HepG2 (cell line): Measurements from ENCODE around the gene CIBAR2. TPM values are rescaled to one million over a fixed set of nuclear protein-coding genes. Genes with fewer than 3 reads are reported as not detected.

Experiments used
- ARNT2 ChIP-seq: sonication (generic); formaldehyde crosslinking; IDR thresholded peaks from 2 replicates; pipeline ENCODE4 v1.8.0; 2022; ENCODE audit warnings: mild to moderate bottlenecking, low read depth, missing genetic modification reagents, moderate library complexity
- ASH2L ChIP-seq: fragments of 300-600, 200-600 bp; sonication (generic); IDR thresholded peaks from 2 replicates; pipeline ENCODE4 v1.7.0; 2017; ENCODE audit warnings: low read depth, mild to moderate bottlenecking, moderate library complexity, mixed read lengths, low read length; ENCODE audit not compliant: insufficient read length
- BORCS8-MEF2B ChIP-seq: sonication (generic); formaldehyde crosslinking; IDR thresholded peaks from 2 replicates; pipeline ENCODE4 v1.8.0; 2022; ENCODE audit warnings: mild to moderate bottlenecking, missing genetic modification reagents
- CENPX ChIP-seq: sonication (generic); formaldehyde crosslinking; IDR thresholded peaks from 2 replicates; pipeline ENCODE4 v1.9.0; 2021; ENCODE audit warnings: mild to moderate bottlenecking, missing genetic modification reagents, moderate library complexity
- EHMT2 ChIP-seq: fragments of 200-600 bp; sonication (generic); IDR thresholded peaks from 2 replicates; pipeline ENCODE4 v1.7.0; 2017; ENCODE audit warnings: antibody characterized with exemption, low read depth, low read length, borderline replicate concordance
- ERF ChIP-seq: IDR thresholded peaks from 2 replicates; pipeline ENCODE4 v1.6.1; 2018; ENCODE audit warnings: missing biosample characterization, missing genetic modification reagents
- HMG20A ChIP-seq: IDR thresholded peaks from 2 replicates; pipeline ENCODE4 v1.6.1; 2016; ENCODE audit warnings: borderline replicate concordance
- HOXA7 ChIP-seq: sonication (generic); formaldehyde crosslinking; IDR thresholded peaks from 2 replicates; pipeline ENCODE4 v1.8.1; 2022; ENCODE audit warnings: mild to moderate bottlenecking, missing genetic modification reagents, moderate library complexity
- IKZF1 ChIP-seq: fragments of 450-650 bp; IDR thresholded peaks from 2 replicates; pipeline ENCODE4 v1.7.1; 2016
- NFKBIZ ChIP-seq: IDR thresholded peaks from 2 replicates; pipeline ENCODE4 v1.6.1; 2018; ENCODE audit warnings: missing genetic modification reagents, missing compliant biosample characterization
- PITX1 ChIP-seq: sonication (generic); formaldehyde crosslinking; IDR thresholded peaks from 2 replicates; pipeline ENCODE4 v1.5.1; 2020; ENCODE audit warnings: mild to moderate bottlenecking, missing genetic modification reagents
- SP5 ChIP-seq: IDR thresholded peaks from 2 replicates; pipeline ENCODE4 v1.6.1; 2016; ENCODE audit warnings: low read depth, borderline replicate concordance
- TBL1XR1 ChIP-seq: fragments of 150-350 bp; IDR thresholded peaks from 2 replicates; pipeline ENCODE4 v1.6.1; 2014; ENCODE audit warnings: borderline replicate concordance, low read length; ENCODE audit not compliant: partially characterized antibody
- TEAD3 ChIP-seq: optimal IDR thresholded peaks from 2 replicates; pipeline ENCODE3; 2016; ENCODE audit warnings: borderline replicate concordance
- ZBTB3 ChIP-seq: sonication (generic); formaldehyde crosslinking; IDR thresholded peaks from 2 replicates; pipeline ENCODE4 v1.4.0; 2020; ENCODE audit warnings: low read depth, mild to moderate bottlenecking, moderate library complexity, missing genetic modification reagents, borderline replicate concordance
- ZNF101 ChIP-seq: sonication (generic); formaldehyde crosslinking; IDR thresholded peaks from 2 replicates; pipeline ENCODE4 v1.4.0; 2020; ENCODE audit warnings: mild to moderate bottlenecking, low read depth, missing genetic modification reagents, borderline replicate concordance
- ZNF260 ChIP-seq: sonication (generic); formaldehyde crosslinking; IDR thresholded peaks from 2 replicates; pipeline ENCODE4 v1.4.0; 2020; ENCODE audit warnings: missing genetic modification reagents, low read depth, mild to moderate bottlenecking, borderline replicate concordance
- ZNF441 ChIP-seq: sonication (generic); formaldehyde crosslinking; IDR thresholded peaks from 2 replicates; pipeline ENCODE4 v1.7.0; 2021; ENCODE audit warnings: missing genetic modification reagents, borderline replicate concordance
- ZNF501 ChIP-seq: sonication (generic); formaldehyde crosslinking; IDR thresholded peaks from 2 replicates; pipeline ENCODE4 v1.5.1; 2020; ENCODE audit warnings: mild to moderate bottlenecking, moderate library complexity, missing genetic modification reagents
- ZNF510 ChIP-seq: sonication (generic); formaldehyde crosslinking; IDR thresholded peaks from 2 replicates; pipeline ENCODE4 v1.4.0; 2020; ENCODE audit warnings: low read depth, mild to moderate bottlenecking, missing genetic modification reagents
- ZNF543 ChIP-seq: sonication (generic); formaldehyde crosslinking; IDR thresholded peaks from 2 replicates; pipeline ENCODE4 v1.4.0; 2020; ENCODE audit warnings: mild to moderate bottlenecking, missing genetic modification reagents
- ZNF703 ChIP-seq: sonication (generic); formaldehyde crosslinking; IDR thresholded peaks from 2 replicates; pipeline ENCODE4 v1.5.1; 2020; ENCODE audit warnings: missing genetic modification reagents, mild to moderate bottlenecking, moderate library complexity, borderline replicate concordance
- ZNF780A ChIP-seq: sonication (generic); formaldehyde crosslinking; IDR thresholded peaks from 2 replicates; pipeline ENCODE4 v1.8.0; 2022; ENCODE audit warnings: mild to moderate bottlenecking, missing genetic modification reagents, moderate library complexity
- ZZZ3 ChIP-seq: sonication (generic); formaldehyde crosslinking; IDR thresholded peaks from 2 replicates; pipeline ENCODE4 v1.4.0; 2020; ENCODE audit warnings: missing genetic modification reagents, mild to moderate bottlenecking, borderline replicate concordance
- polyA plus RNA-seq, 8 experiments: library from polyadenylated mRNA; depleted of rRNA in 3 of 8; stranded (reverse) in 7 of 8; unstranded in 1 of 8; fragments of >200 nt; fragmentation: Illumina TruSeq in 4 of 8; extraction: Trizol in 4 of 8; gene quantifications; 2 replicates each; pipeline versions ENCODE4 v1.2.1 to v1.2.3, GENCODE V29; 2011 to 2016; ENCODE audit warnings: low read depth in 4 of 8, missing spikeins in 1 of 8, mixed read lengths in 1 of 8; ENCODE audit not compliant: insufficient read depth in 1 of 8
- total RNA-seq, 5 experiments: library from RNA; depleted of rRNA; stranded (reverse); fragments of >200 nt; fragmentation: Illumina TruSeq; extraction: Trizol; gene quantifications; 2 replicates each; pipeline ENCODE4 v1.2.3, GENCODE V29; 2016; ENCODE audit warnings: low read depth in 1 of 5
- TF ChIP-seq, protein P1 (sequence below): sonication (generic); formaldehyde crosslinking; IDR thresholded peaks from 2 replicates; pipeline ENCODE4 v1.5.0; 2020; ENCODE audit warnings: mild to moderate bottlenecking, missing genetic modification reagents, borderline replicate concordance
- TF ChIP-seq, protein P2 (sequence below): sonication (generic); formaldehyde crosslinking; IDR thresholded peaks from 2 replicates; pipeline ENCODE4 v1.5.1; 2020; ENCODE audit warnings: missing genetic modification reagents, mild to moderate bottlenecking, borderline replicate concordance

Gene CIBAR2
- total and polyA plus RNA-seq, 2 of the 13 experiments (the other 11 are each of a cell fraction or from before 2014, with no cell fraction given) = not detected

DNA sequence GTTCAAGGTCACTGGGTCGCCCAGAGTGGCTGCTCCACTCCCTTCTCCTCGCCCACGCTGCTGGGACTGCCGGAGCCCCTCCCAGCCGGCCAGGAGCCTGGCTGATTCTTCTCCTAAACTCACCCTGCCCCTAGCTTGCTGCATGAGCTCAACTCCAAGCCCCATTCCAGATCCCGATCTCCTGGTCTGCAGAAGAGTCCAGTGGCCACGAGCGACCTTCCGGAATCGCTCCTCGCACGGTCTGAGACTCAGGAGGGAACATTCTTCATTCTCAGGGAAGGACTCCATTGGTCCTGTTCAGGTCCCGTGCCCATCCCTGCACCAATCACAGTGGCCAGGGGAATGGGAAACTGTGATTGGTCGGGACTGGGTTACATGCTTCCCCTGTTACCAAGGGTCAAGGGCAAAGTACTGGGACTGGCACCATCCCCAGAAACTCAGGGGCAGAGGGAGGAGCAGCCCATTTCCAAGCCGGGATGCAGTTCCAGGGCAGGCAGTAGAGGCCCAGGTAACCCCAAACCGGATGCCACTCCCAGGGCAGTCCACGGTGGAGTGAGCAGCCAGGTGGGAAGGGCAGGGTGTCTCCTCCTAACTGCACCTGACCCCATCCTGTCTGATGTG is 24.5 kb upstream of the CIBAR2 start (continued):
- TF ChIP-seq ZBTB3 (CRISPR knock-in tag) (no peak), ASH2L (no peak), NFKBIZ (CRISPR knock-in tag) (no peak), ZZZ3 (CRISPR knock-in tag) (no peak), TBL1XR1 (no peak), EHMT2 (no peak), CENPX (no peak), PITX1 (CRISPR knock-in tag) (peak; percentile 54; the same call in 1 of the 2 replicates), IKZF1 (no peak), ZNF260 (no peak; the same call in 1 of the 2 replicates), ZNF703 (CRISPR knock-in tag) (no peak), TEAD3 (CRISPR knock-in tag) (peak; percentile 53), BORCS8-MEF2B (CRISPR knock-in tag) (peak; percentile 88), ZNF780A (CRISPR knock-in tag) (0 out of 2 replicates have a peak, but pooled peaks have one; percentile 86), ZNF441 (peak; percentile 95), HMG20A (CRISPR knock-in tag) (no peak), HOXA7 (CRISPR knock-in tag) (no peak), ZNF543 (CRISPR knock-in tag) (peak; percentile 72; the same call in 1 of the 2 replicates), ZNF501 (CRISPR knock-in tag) (peak; percentile 82), SP5 (CRISPR knock-in tag) (peak; percentile 82), ERF (CRISPR knock-in tag) (no peak), ZNF510 (CRISPR knock-in tag) (peak; percentile 67; the same call in 1 of the 2 replicates), ZNF101 (CRISPR knock-in tag) (no peak), ARNT2 (CRISPR knock-in tag) (no peak)
- TF ChIP-seq, protein P1, sequence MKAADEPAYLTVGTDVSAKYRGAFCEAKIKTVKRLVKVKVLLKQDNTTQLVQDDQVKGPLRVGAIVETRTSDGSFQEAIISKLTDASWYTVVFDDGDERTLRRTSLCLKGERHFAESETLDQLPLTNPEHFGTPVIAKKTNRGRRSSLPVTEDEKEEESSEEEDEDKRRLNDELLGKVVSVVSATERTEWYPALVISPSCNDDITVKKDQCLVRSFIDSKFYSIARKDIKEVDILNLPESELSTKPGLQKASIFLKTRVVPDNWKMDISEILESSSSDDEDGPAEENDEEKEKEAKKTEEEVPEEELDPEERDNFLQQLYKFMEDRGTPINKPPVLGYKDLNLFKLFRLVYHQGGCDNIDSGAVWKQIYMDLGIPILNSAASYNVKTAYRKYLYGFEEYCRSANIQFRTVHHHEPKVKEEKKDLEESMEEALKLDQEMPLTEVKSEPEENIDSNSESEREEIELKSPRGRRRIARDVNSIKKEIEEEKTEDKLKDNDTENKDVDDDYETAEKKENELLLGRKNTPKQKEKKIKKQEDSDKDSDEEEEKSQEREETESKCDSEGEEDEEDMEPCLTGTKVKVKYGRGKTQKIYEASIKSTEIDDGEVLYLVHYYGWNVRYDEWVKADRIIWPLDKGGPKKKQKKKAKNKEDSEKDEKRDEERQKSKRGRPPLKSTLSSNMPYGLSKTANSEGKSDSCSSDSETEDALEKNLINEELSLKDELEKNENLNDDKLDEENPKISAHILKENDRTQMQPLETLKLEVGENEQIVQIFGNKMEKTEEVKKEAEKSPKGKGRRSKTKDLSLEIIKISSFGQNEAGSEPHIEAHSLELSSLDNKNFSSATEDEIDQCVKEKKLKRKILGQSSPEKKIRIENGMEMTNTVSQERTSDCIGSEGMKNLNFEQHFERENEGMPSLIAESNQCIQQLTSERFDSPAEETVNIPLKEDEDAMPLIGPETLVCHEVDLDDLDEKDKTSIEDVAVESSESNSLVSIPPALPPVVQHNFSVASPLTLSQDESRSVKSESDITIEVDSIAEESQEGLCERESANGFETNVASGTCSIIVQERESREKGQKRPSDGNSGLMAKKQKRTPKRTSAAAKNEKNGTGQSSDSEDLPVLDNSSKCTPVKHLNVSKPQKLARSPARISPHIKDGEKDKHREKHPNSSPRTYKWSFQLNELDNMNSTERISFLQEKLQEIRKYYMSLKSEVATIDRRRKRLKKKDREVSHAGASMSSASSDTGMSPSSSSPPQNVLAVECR (CRISPR knock-in tag) = no peak
- TF ChIP-seq, protein P2, sequence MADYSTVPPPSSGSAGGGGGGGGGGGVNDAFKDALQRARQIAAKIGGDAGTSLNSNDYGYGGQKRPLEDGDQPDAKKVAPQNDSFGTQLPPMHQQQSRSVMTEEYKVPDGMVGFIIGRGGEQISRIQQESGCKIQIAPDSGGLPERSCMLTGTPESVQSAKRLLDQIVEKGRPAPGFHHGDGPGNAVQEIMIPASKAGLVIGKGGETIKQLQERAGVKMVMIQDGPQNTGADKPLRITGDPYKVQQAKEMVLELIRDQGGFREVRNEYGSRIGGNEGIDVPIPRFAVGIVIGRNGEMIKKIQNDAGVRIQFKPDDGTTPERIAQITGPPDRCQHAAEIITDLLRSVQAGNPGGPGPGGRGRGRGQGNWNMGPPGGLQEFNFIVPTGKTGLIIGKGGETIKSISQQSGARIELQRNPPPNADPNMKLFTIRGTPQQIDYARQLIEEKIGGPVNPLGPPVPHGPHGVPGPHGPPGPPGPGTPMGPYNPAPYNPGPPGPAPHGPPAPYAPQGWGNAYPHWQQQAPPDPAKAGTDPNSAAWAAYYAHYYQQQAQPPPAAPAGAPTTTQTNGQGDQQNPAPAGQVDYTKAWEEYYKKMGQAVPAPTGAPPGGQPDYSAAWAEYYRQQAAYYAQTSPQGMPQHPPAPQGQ (CRISPR knock-in tag) = no peak
